ENCODE results near the gene SDK1.

- TF ChIP-seq, protein P1, sequence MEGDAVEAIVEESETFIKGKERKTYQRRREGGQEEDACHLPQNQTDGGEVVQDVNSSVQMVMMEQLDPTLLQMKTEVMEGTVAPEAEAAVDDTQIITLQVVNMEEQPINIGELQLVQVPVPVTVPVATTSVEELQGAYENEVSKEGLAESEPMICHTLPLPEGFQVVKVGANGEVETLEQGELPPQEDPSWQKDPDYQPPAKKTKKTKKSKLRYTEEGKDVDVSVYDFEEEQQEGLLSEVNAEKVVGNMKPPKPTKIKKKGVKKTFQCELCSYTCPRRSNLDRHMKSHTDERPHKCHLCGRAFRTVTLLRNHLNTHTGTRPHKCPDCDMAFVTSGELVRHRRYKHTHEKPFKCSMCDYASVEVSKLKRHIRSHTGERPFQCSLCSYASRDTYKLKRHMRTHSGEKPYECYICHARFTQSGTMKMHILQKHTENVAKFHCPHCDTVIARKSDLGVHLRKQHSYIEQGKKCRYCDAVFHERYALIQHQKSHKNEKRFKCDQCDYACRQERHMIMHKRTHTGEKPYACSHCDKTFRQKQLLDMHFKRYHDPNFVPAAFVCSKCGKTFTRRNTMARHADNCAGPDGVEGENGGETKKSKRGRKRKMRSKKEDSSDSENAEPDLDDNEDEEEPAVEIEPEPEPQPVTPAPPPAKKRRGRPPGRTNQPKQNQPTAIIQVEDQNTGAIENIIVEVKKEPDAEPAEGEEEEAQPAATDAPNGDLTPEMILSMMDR (conservative IDR thresholded peaks at IDR 0.05; ENCODE audit: low read depth in 2 of 2), result no peak
- TF ChIP-seq EZH2phosphoT487 (IDR thresholded peaks at IDR 0.05; ENCODE audit: unreplicated experiment) (no peak), EZH2 (IDR thresholded peaks at IDR 0.05; ENCODE audit: low read depth, unreplicated experiment) (no peak), POLR2AphosphoS5 (IDR thresholded peaks at IDR 0.05; ENCODE audit: low read depth) (no peak), REST (IDR thresholded peaks at IDR 0.05; ENCODE audit: unreplicated experiment) (no peak), CREB1 (CRISPR knock-in tag; IDR thresholded peaks at IDR 0.05; ENCODE audit: low read depth) (no peak), JUNB (IDR thresholded peaks at IDR 0.05; ENCODE audit: unreplicated experiment) (no peak), NANOG (IDR thresholded peaks at IDR 0.05; ENCODE audit: borderline replicate concordance) (no peak)
- TF ChIP-seq, protein P2, sequence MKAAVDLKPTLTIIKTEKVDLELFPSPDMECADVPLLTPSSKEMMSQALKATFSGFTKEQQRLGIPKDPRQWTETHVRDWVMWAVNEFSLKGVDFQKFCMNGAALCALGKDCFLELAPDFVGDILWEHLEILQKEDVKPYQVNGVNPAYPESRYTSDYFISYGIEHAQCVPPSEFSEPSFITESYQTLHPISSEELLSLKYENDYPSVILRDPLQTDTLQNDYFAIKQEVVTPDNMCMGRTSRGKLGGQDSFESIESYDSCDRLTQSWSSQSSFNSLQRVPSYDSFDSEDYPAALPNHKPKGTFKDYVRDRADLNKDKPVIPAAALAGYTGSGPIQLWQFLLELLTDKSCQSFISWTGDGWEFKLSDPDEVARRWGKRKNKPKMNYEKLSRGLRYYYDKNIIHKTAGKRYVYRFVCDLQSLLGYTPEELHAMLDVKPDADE (IDR thresholded peaks at IDR 0.05), result no peak
These were observed 216.3 kb downstream of the SDK1 start for GRCh38 chr7:3517344-3517743.

Measured in GM23338 (cell line).